ENCODE measurements around the gene SUN5.
A peak's percentile ranks its signal among the peaks of the same experiment; 100 is the strongest.
"Not testable (repeated sequence)": the region's sequence is repeated elsewhere in the genome, so short reads cannot be mapped to it uniquely, and the experiment has no call there.

The SUN5 gene

GRCh38 chr20:32979201-32979998 lies 24.8 kb downstream of the SUN5 start:
- Histone ChIP-seq H3K27ac (no peak overlapping the region), H3K4me3 (no peak overlapping the region)
- TF ChIP-seq CTCF (IDR thresholded peaks at IDR 0.05) = no peak
- DNase-seq (ENCODE audit: low spot score) = no peak

GRCh38 chr20:32978009-32978335 lies 26.3 kb downstream of the SUN5 start:
- DNase-seq (ENCODE audit: low spot score) = no peak
- TF ChIP-seq CTCF (IDR thresholded peaks at IDR 0.05) = no peak
- no peak overlapping the region for H3K4me3 ChIP-seq
- H3K27ac ChIP-seq = no peak overlapping the region

- Histone ChIP-seq H3K27ac (no peak overlapping the region), H3K4me3 (no peak overlapping the region)
- DNase-seq (ENCODE audit: low spot score) = peak; percentile 66
- no peak for TF ChIP-seq CTCF (IDR thresholded peaks at IDR 0.05)
These were observed 26.8 kb downstream of the SUN5 start for GRCh38 chr20:32977281-32978008.

GRCh38 chr20:32976746-32977145 lies 27.5 kb downstream of the SUN5 start:
- H3K27ac ChIP-seq = no peak overlapping the region
- no peak for DNase-seq (ENCODE audit: low spot score)
- no peak for TF ChIP-seq CTCF (IDR thresholded peaks at IDR 0.05)
- H3K4me3 ChIP-seq = no peak overlapping the region

- no peak overlapping the region for H3K4me3 ChIP-seq
- no peak for TF ChIP-seq CTCF (IDR thresholded peaks at IDR 0.05)
- H3K27ac ChIP-seq = no peak overlapping the region
- peak; percentile 41 for DNase-seq (ENCODE audit: low spot score)
These were observed 28.2 kb downstream of the SUN5 start for GRCh38 chr20:32975698-32976674.

- not testable (repeated sequence) for H3K4me3 ChIP-seq; DNase-seq (ENCODE audit: low spot score); H3K27ac ChIP-seq
These were observed 29.1 kb downstream of the SUN5 start for GRCh38 chr20:32975121-32975520.

GRCh38 chr20:32974204-32975064 lies 29.8 kb downstream of the SUN5 start:
- H3K4me3 ChIP-seq; DNase-seq (ENCODE audit: low spot score); H3K27ac ChIP-seq: not testable (repeated sequence)

All from coronary artery (tissue), 2 donors.